Large intestine (tissue), 3 donors: ENCODE data around the gene ILDR2. TPM values are rescaled to one million over a fixed set of nuclear protein-coding genes. Genes with fewer than 3 reads are reported as not detected.

ENCODE experiments used
- DNase-seq, 2 donors: peaks; one replicate each; pipeline versions ENCODE4 v3.0.0 to v3.0.0-alpha.2; 2013
- H3K27ac ChIP-seq: one replicate; pipeline ENCODE4 v1.5.1; 2013; ENCODE audit warnings: low read length
- H3K27me3 ChIP-seq: 2 replicates; pipeline ENCODE4 v1.6.1; 2013; ENCODE audit warnings: low read length; ENCODE audit not compliant: control insufficient read depth, insufficient read depth
- H3K36me3 ChIP-seq: 2 replicates; pipeline ENCODE4 v1.6.1; 2013; ENCODE audit warnings: low read length; ENCODE audit not compliant: control insufficient read depth, insufficient read depth
- H3K4me1 ChIP-seq: one replicate; pipeline ENCODE4 v1.6.1; 2013; ENCODE audit warnings: low read length; ENCODE audit not compliant: control insufficient read depth, insufficient read depth
- H3K4me3 ChIP-seq: one replicate; pipeline ENCODE4 v1.5.1; 2013; ENCODE audit warnings: low read length
- H3K9me3 ChIP-seq: one replicate; pipeline ENCODE4 v1.6.1; 2013; ENCODE audit warnings: mild to moderate bottlenecking, low read depth, low read length, moderate library complexity; ENCODE audit not compliant: control insufficient read depth
- WGBS: methylation state at CpG from one replicate; pipeline ENCODE4 v1.1.5; 2013; ENCODE audit warnings: low lambda C conversion rate; ENCODE audit not compliant: insufficient coverage; 5-methylcytosine and 5-hydroxymethylcytosine counted together
- polyA plus RNA-seq: library from polyadenylated mRNA; unstranded; fragments of 120-200 nt; gene quantifications from one replicate; pipeline ENCODE4 v1.2.1, GENCODE V29; 2013

The ILDR2 gene
- polyA plus RNA-seq, 1 donor, result 1.7 TPM

GRCh38 chr1:166972193-166972592, 3.1 kb downstream of the ILDR2 start:
- H3K36me3 ChIP-seq, result no peaks in the 10 kb centered on the region
- DNase-seq, result no peak
- no peak overlapping the region for H3K4me3 ChIP-seq
- no peak overlapping the region for H3K27ac ChIP-seq
- no peaks in the 10 kb centered on the region for H3K9me3 ChIP-seq
- WGBS, result 100% methylated on average over 1 of the region's 3 CpGs
- peaks cover 5% of the 10 kb centered on the region for H3K4me1 ChIP-seq
- peaks cover 68% of the 10 kb centered on the region for H3K27me3 ChIP-seq

DNA sequence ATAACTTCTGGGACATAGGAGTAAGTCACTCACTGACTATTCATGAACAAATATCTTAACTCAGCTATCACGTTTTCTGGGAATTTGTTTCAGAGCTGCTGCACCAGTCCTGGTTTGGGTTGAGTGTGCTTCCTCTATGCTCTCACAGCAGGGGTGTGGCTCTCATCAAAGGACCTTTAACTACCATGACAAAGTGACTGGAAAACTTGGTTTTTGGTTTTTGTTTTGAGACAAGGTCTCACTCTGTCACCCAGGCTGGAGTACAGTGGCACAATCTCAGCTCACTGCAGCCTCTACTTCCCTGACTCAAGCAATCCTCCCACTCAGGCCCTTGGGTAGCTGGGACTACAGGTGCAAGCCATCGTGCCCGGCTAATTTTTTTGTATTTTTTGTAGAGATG, 4.1 kb downstream of the ILDR2 start:
- H3K9me3 ChIP-seq, result no peaks in the 10 kb centered on the region
- no peak overlapping the region for H3K27ac ChIP-seq
- no peak overlapping the region for H3K4me3 ChIP-seq
- WGBS, result no CpG with 5 or more reads among the region's 3 CpGs
- no peak for DNase-seq
- peaks cover 5% of the 10 kb centered on the region for H3K4me1 ChIP-seq
- H3K36me3 ChIP-seq, result no peaks in the 10 kb centered on the region
- peaks cover 63% of the 10 kb centered on the region for H3K27me3 ChIP-seq

DNA sequence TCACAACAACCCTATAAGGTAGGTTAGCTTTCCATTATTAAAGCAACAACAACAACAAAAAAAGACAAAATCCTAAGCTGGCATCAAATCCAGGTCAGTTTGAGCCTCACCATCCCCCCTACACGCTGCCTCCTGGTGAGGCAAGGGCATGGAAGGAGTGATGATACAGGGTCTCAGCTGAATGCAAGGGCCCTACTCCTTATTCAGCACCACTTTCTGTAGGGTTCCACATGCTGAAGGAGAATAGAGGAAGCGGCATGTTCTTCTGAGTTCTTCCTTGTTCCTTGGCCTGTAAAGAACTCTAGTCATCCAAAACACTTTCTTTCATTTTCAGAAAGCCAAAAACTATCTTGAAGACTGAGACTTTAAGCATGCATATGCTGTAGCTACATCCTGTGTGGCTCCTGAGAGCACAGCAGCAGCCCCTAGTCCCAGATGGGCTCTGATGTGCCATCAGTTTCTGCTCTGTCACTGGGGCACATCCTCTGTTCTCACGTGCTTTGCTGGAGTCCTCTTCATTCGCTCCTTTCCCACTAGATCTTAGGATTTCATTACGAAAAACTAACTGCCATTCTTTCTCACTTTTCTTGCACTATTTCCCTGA, 6.2 kb downstream of the ILDR2 start:
- no peaks in the 10 kb centered on the region for H3K4me1 ChIP-seq
- no peak overlapping the region for H3K4me3 ChIP-seq
- H3K27me3 ChIP-seq, result peaks cover 56% of the 10 kb centered on the region
- no peak for DNase-seq
- no peak overlapping the region for H3K27ac ChIP-seq
- no peaks in the 10 kb centered on the region for H3K36me3 ChIP-seq
- H3K9me3 ChIP-seq, result no peaks in the 10 kb centered on the region
- 100% methylated on average over 2 of the region's 5 CpGs for WGBS

DNA sequence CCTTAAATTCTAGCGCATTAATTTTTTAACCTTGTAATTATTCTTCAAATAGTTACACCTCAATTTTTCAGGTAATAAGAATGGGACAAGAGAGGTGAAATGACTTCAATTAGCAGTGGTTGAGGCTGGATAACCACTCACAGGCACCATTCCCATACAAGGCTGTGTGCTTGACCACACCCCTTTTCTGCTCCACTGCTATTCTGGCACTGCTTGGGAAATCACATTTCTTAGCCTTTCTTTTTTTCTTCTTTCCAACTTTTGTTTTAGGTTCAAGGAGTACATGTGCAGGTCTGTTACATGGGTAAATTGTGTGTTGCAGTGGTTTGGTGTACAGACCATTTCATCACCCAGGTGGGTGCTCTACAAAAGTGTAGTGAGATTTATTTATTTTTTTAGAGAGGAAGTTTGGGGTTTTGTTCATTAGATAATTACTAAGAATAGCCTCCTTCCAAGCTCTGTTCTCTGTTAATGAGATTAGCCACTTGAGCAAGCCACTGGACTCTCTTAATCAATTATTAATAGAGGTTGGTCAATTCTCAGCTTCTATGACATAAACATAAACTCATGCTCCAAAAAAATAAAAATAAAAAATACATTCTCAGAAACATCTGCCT, 14.4 kb downstream of the ILDR2 start:
- no peaks in the 10 kb centered on the region for H3K4me1 ChIP-seq
- no peaks in the 10 kb centered on the region for H3K36me3 ChIP-seq
- H3K9me3 ChIP-seq, result no peaks in the 10 kb centered on the region
- no peak overlapping the region for H3K4me3 ChIP-seq
- no peak overlapping the region for H3K27ac ChIP-seq
- DNase-seq, result no peak
- peaks cover 15% of the 10 kb centered on the region for H3K27me3 ChIP-seq
- 100% methylated on average over 1 of the region's 1 CpG for WGBS

GRCh38 chr1:166956872-166957271, 18.5 kb downstream of the ILDR2 start:
- no CpG with 5 or more reads among the region's 2 CpGs for WGBS
- Histone ChIP-seq H3K4me1 (no peaks in the 10 kb centered on the region), H3K9me3 (no peaks in the 10 kb centered on the region), H3K27me3 (peaks cover 6% of the 10 kb centered on the region), H3K4me3 (no peak overlapping the region), H3K36me3 (no peaks in the 10 kb centered on the region), H3K27ac (no peak overlapping the region)
- DNase-seq, result no peak

- Histone ChIP-seq H3K36me3 (no peaks in the 10 kb centered on the region), H3K4me1 (no peaks in the 10 kb centered on the region), H3K4me3 (no peak overlapping the region), H3K27ac (no peak overlapping the region), H3K9me3 (no peaks in the 10 kb centered on the region), H3K27me3 (peaks cover 7% of the 10 kb centered on the region)
- 80% methylated on average over 1 of the region's 2 CpGs for WGBS
- DNase-seq, result no peak
These were observed 19.1 kb downstream of the ILDR2 start for GRCh38 chr1:166956057-166956850.

DNA sequence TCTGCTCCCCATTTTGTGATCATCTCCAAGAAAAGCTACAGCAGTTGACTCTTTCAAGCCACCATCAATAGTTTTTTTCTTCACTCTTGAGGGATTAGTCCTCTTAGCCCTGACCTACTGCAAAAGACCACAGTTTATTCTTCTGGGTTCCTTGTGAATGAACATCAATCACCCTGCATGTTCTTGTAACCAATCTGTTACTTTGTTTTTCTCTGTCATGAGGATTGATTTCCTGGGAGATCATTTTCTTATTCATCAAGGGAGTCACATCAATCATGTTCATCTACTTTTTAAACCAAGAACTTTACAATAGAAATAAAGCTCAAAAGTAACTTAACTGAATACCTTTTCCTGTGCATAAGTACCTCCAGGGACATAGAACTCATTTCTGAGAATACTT, 21.8 kb downstream of the ILDR2 start:
- no peak overlapping the region for H3K4me3 ChIP-seq
- H3K27ac ChIP-seq, result no peak overlapping the region
- no peaks in the 10 kb centered on the region for H3K9me3 ChIP-seq
- H3K4me1 ChIP-seq, result no peaks in the 10 kb centered on the region
- H3K36me3 ChIP-seq, result no peaks in the 10 kb centered on the region
- DNase-seq, result no peak
- H3K27me3 ChIP-seq, result peaks cover 25% of the 10 kb centered on the region

- no peak overlapping the region for H3K4me3 ChIP-seq
- no peaks in the 10 kb centered on the region for H3K36me3 ChIP-seq
- no peak overlapping the region for H3K27ac ChIP-seq
- H3K27me3 ChIP-seq, result peaks cover 36% of the 10 kb centered on the region
- no peaks in the 10 kb centered on the region for H3K9me3 ChIP-seq
- DNase-seq, result no peak
- no peaks in the 10 kb centered on the region for H3K4me1 ChIP-seq
- WGBS, result 100% methylated on average over 1 of the region's 4 CpGs
These were observed 23.2 kb downstream of the ILDR2 start for GRCh38 chr1:166952002-166952746.

DNA sequence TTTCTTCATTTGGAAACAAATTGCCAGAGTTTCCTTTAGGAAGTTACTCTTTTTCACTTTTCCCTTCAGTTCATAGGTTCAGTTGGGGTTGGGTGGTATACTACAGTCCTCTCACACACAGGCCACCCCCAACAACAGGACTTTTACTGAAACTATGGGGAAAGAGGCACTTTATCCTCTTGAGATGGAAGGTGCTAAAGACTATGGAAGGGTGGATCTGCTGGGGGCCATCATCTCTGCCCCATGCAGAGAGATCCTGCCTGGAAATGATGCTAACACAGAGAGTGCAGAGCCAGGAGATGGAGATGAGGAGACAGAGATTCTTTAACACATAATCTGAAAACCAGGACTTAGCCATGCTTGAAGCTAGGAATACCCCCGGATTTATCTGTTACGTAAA, 24.3 kb downstream of the ILDR2 start:
- Histone ChIP-seq H3K4me1 (no peaks in the 10 kb centered on the region), H3K4me3 (no peak overlapping the region), H3K36me3 (no peaks in the 10 kb centered on the region), H3K27me3 (peaks cover 44% of the 10 kb centered on the region), H3K9me3 (no peaks in the 10 kb centered on the region), H3K27ac (no peak overlapping the region)
- WGBS, result 100% methylated on average over 1 of the region's 2 CpGs
- DNase-seq, result no peak

DNA sequence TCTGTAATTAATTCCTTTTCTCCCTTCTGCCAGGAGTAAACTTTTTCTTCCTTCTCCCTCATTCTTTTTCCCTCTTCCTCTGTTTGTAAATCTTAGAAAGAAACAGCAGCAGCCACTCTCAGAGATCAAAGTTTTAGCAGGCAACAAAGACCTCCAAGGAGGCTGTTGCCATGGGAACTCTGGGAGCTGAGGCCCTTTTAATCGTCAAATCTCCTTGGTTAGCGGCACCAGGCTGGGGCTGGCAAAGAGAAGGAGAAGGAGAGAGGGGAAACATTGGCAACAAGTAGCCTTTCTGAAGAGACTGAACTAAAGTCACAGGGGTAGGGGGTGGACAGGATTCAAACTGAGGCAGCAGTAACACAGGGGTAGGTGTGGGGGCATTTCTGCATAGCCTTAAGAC, 25.2 kb downstream of the ILDR2 start:
- H3K36me3 ChIP-seq, result no peaks in the 10 kb centered on the region
- no peak overlapping the region for H3K4me3 ChIP-seq
- no peaks in the 10 kb centered on the region for H3K4me1 ChIP-seq
- WGBS, result no CpG with 5 or more reads among the region's 2 CpGs
- H3K27ac ChIP-seq, result no peak overlapping the region
- peaks cover 48% of the 10 kb centered on the region for H3K27me3 ChIP-seq
- DNase-seq, result no peak
- no peaks in the 10 kb centered on the region for H3K9me3 ChIP-seq
